Skeletal muscle satellite cell (primary cell): ENCODE measurements around the gene MYLK4.

ENCODE experiments used
- H3K27me3 ChIP-seq: 2 replicates; pipeline ENCODE4 v1.7.0; 2013; ENCODE audit warnings: low read length; ENCODE audit not compliant: control insufficient read depth, insufficient read depth
- H3K36me3 ChIP-seq: 2 replicates; pipeline ENCODE4 v1.7.0; 2013; ENCODE audit warnings: mild to moderate bottlenecking, control low read depth, low read length; ENCODE audit not compliant: insufficient read depth
- H3K4me1 ChIP-seq: 2 replicates; pipeline ENCODE4 v1.7.0; 2013; ENCODE audit warnings: low read length; ENCODE audit not compliant: control insufficient read depth, insufficient read depth
- H3K4me2 ChIP-seq: 2 replicates; pipeline ENCODE4 v1.7.0; 2013; ENCODE audit warnings: mild to moderate bottlenecking, low read length
- H3K4me3 ChIP-seq: 2 replicates; pipeline ENCODE4 v1.7.0; 2013; ENCODE audit warnings: low read length
- H3K9ac ChIP-seq: 2 replicates; pipeline ENCODE4 v1.7.0; 2013; ENCODE audit warnings: mild to moderate bottlenecking, low read depth, low read length, moderate library complexity
- H3K9me3 ChIP-seq: replicated peaks from 2 replicates; pipeline ENCODE4 v1.7.0; 2013; ENCODE audit warnings: mild to moderate bottlenecking, control low read depth, low read length

Gene MYLK4

GRCh38 chr6:2710412-2710811 lies 40.3 kb downstream of the MYLK4 start:
- Histone ChIP-seq H3K4me3 (no peak overlapping the region), H3K9ac (no peak overlapping the region), H3K9me3 (peaks cover 2% of the 10 kb centered on the region), H3K36me3 (no peaks in the 10 kb centered on the region), H3K4me2 (no peak overlapping the region), H3K4me1 (peaks cover 26% of the 10 kb centered on the region), H3K27me3 (no peaks in the 10 kb centered on the region)

- Histone ChIP-seq H3K9ac (no peak overlapping the region), H3K9me3 (peaks cover 2% of the 10 kb centered on the region), H3K36me3 (no peaks in the 10 kb centered on the region), H3K4me3 (no peak overlapping the region), H3K27me3 (no peaks in the 10 kb centered on the region), H3K4me2 (peak overlapping the region; percentile 45), H3K4me1 (peaks cover 10% of the 10 kb centered on the region)
Observed at GRCh38 chr6:2708456-2708855, 42.3 kb downstream of the MYLK4 start.

GRCh38 chr6:2706558-2706957 lies 44.2 kb downstream of the MYLK4 start:
- Histone ChIP-seq H3K4me2 (no peak overlapping the region), H3K27me3 (no peaks in the 10 kb centered on the region), H3K4me1 (peaks cover 10% of the 10 kb centered on the region), H3K9me3 (peaks cover 2% of the 10 kb centered on the region), H3K9ac (no peak overlapping the region), H3K4me3 (no peak overlapping the region), H3K36me3 (no peaks in the 10 kb centered on the region)

GRCh38 chr6:2705256-2705655 lies 45.5 kb downstream of the MYLK4 start:
- Histone ChIP-seq H3K4me3 (no peak overlapping the region), H3K4me2 (no peak overlapping the region), H3K36me3 (no peaks in the 10 kb centered on the region), H3K9me3 (peaks cover 2% of the 10 kb centered on the region), H3K4me1 (peaks cover 10% of the 10 kb centered on the region), H3K27me3 (no peaks in the 10 kb centered on the region), H3K9ac (no peak overlapping the region)

- no peaks in the 10 kb centered on the region for H3K36me3 ChIP-seq
- no peaks in the 10 kb centered on the region for H3K9me3 ChIP-seq
- H3K4me3 ChIP-seq, result no peak overlapping the region
- H3K4me1 ChIP-seq, result no peaks in the 10 kb centered on the region
- peaks cover 4% of the 10 kb centered on the region for H3K27me3 ChIP-seq
- no peak overlapping the region for H3K9ac ChIP-seq
- no peak overlapping the region for H3K4me2 ChIP-seq
Observed at GRCh38 chr6:2697291-2697690, 53.4 kb downstream of the MYLK4 start.

- no peaks in the 10 kb centered on the region for H3K4me1 ChIP-seq
- peaks cover 4% of the 10 kb centered on the region for H3K27me3 ChIP-seq
- no peaks in the 10 kb centered on the region for H3K36me3 ChIP-seq
- no peak overlapping the region for H3K9ac ChIP-seq
- H3K4me2 ChIP-seq, result no peak overlapping the region
- no peaks in the 10 kb centered on the region for H3K9me3 ChIP-seq
- no peak overlapping the region for H3K4me3 ChIP-seq
Observed at GRCh38 chr6:2695454-2696095, 55.1 kb downstream of the MYLK4 start.

- Histone ChIP-seq H3K4me3 (no peak overlapping the region), H3K9me3 (no peaks in the 10 kb centered on the region), H3K4me1 (peaks cover 6% of the 10 kb centered on the region), H3K27me3 (no peaks in the 10 kb centered on the region), H3K9ac (no peak overlapping the region), H3K36me3 (no peaks in the 10 kb centered on the region), H3K4me2 (no peak overlapping the region)
Observed at GRCh38 chr6:2693231-2693630, 57.5 kb downstream of the MYLK4 start.

GRCh38 chr6:2688401-2689064 lies 62.2 kb downstream of the MYLK4 start:
- H3K4me1 ChIP-seq, result peaks cover 6% of the 10 kb centered on the region
- no peak overlapping the region for H3K9ac ChIP-seq
- H3K4me2 ChIP-seq, result no peak overlapping the region
- no peak overlapping the region for H3K4me3 ChIP-seq
- H3K9me3 ChIP-seq, result no peaks in the 10 kb centered on the region
- no peaks in the 10 kb centered on the region for H3K36me3 ChIP-seq
- H3K27me3 ChIP-seq, result no peaks in the 10 kb centered on the region

GRCh38 chr6:2687456-2687855 lies 63.3 kb downstream of the MYLK4 start:
- no peaks in the 10 kb centered on the region for H3K27me3 ChIP-seq
- H3K4me3 ChIP-seq, result no peak overlapping the region
- no peaks in the 10 kb centered on the region for H3K36me3 ChIP-seq
- no peak overlapping the region for H3K9ac ChIP-seq
- H3K9me3 ChIP-seq, result no peaks in the 10 kb centered on the region
- peaks cover 6% of the 10 kb centered on the region for H3K4me1 ChIP-seq
- no peak overlapping the region for H3K4me2 ChIP-seq

GRCh38 chr6:2686515-2686914 lies 64.2 kb downstream of the MYLK4 start:
- H3K4me3 ChIP-seq, result no peak overlapping the region
- H3K4me2 ChIP-seq, result no peak overlapping the region
- no peaks in the 10 kb centered on the region for H3K27me3 ChIP-seq
- no peak overlapping the region for H3K9ac ChIP-seq
- no peaks in the 10 kb centered on the region for H3K36me3 ChIP-seq
- peaks cover 6% of the 10 kb centered on the region for H3K4me1 ChIP-seq
- no peaks in the 10 kb centered on the region for H3K9me3 ChIP-seq

GRCh38 chr6:2684766-2685754 lies 65.7 kb downstream of the MYLK4 start:
- H3K4me1 ChIP-seq, result peaks cover 6% of the 10 kb centered on the region
- no peaks in the 10 kb centered on the region for H3K27me3 ChIP-seq
- no peaks in the 10 kb centered on the region for H3K9me3 ChIP-seq
- H3K4me3 ChIP-seq, result no peak overlapping the region
- H3K4me2 ChIP-seq, result no peak overlapping the region
- H3K36me3 ChIP-seq, result no peaks in the 10 kb centered on the region
- no peak overlapping the region for H3K9ac ChIP-seq
